Esophagus muscularis mucosa (tissue), 4 donors: ENCODE results near the gene ELAVL3. TPM values are rescaled to one million over a fixed set of nuclear protein-coding genes. Genes with fewer than 3 reads are reported as not detected.

ENCODE experiments used
- DNase-seq: peaks from one replicate; pipeline ENCODE4 v3.0.0-alpha.2; 2017; ENCODE audit errors: extremely low spot score
- H3K27ac ChIP-seq, 4 donors: fragments of 200-600 bp; sonication (generic); replicated peaks in 1 of 4; 1 replicate in 3 of 4; 2 replicates in 1 of 4; pipeline ENCODE4 v1.5.1; 2016 to 2019; ENCODE audit warnings: mild to moderate bottlenecking in 1 of 4
- H3K27me3 ChIP-seq, 4 donors: fragments of 200-600 bp; sonication (generic); one replicate each; pipeline versions ENCODE4 v1.5.1 to v1.6.0; 2016 to 2019
- H3K36me3 ChIP-seq, 4 donors: fragments of 200-600 bp; sonication (generic); one replicate each; pipeline ENCODE4 v1.5.1; 2016 to 2019
- H3K4me1 ChIP-seq, 4 donors: fragments of 200-600 bp; sonication (generic); one replicate each; pipeline ENCODE4 v1.5.1; 2016 to 2019
- H3K4me3 ChIP-seq, 4 donors: fragments of 200-600 bp; sonication (generic); 1 replicate in 2 of 4; 2 replicates in 2 of 4; pipeline ENCODE4 v1.5.1; 2016 to 2019; ENCODE audit warnings: mild to moderate bottlenecking in 4 of 4, moderate library complexity in 1 of 4
- H3K9me3 ChIP-seq, 4 donors: fragments of 200-600 bp; sonication (generic); 1 replicate in 3 of 4; 2 replicates in 1 of 4; pipeline ENCODE4 v1.5.1; 2016 to 2019
- EP300 ChIP-seq: sonication (generic); formaldehyde crosslinking; IDR thresholded peaks from one replicate; pipeline ENCODE4 v1.6.1; 2017; ENCODE audit warnings: antibody characterized with exemption
- POLR2A ChIP-seq: fragments of 450-650 bp; IDR thresholded peaks from one replicate; pipeline ENCODE4 v1.6.1; 2017; ENCODE audit warnings: antibody characterized with exemption, moderate library complexity, mild to moderate bottlenecking, low read depth
- POLR2AphosphoS5 ChIP-seq, 2 donors: sonication (generic); formaldehyde crosslinking; IDR thresholded peaks; one replicate each; pipeline ENCODE4 v1.6.1; 2017; ENCODE audit warnings: antibody characterized with exemption in 2 of 2
- WGBS: methylation state at CpG from one replicate; pipeline ENCODE4 v1.1.5; 2018; 5-methylcytosine and 5-hydroxymethylcytosine counted together
- intact Hi-C: fragments of 100-400 bp; cut with DNase I; formaldehyde crosslinking; loops from one replicate; pipeline ENCODE4 v1.15.1; 2023
- total RNA-seq, 4 donors: library from RNA; depleted of rRNA; stranded (reverse); fragments of >200 nt; gene quantifications; one replicate each; pipeline versions ENCODE4 v1.1.0 to v1.2.1, GENCODE V29; 2016
- TF ChIP-seq, protein P1 (sequence below), 3 experiments: fragments of 200-600 bp in 2 of 3; fragments of 450-650 bp in 1 of 3; sonication (generic) in 2 of 3; IDR thresholded peaks; one replicate each; pipeline ENCODE4 v1.5.1; 2017 to 2019; ENCODE audit warnings: antibody characterized with exemption in 3 of 3, mild to moderate bottlenecking in 2 of 3, moderate library complexity in 1 of 3

The ELAVL3 gene
- total RNA-seq, 4 donors from 2014 or later, result under 0.01 to 0.69 (median 0.31) TPM

DNA sequence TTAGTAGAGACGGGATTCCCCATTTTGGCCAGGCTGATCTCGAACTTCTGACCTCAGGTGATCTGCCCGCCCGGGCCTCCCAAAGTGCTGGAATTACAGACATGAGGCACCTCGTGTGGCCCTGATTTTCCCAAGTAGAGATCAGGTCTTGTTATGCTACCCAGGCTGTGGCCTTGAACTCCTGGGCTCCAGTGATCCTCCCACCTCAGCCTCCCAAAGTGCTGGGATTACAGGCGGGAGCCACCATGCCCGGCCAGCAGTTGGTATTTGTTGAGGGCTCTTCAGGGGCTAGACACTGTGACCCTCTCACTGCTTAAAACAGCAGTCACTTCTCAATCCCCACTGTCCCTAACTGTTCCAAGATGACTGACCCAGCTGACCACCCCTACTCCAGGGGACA is 8.5 kb upstream of the ELAVL3 start:
- peaks cover 10 to 97% (median 60%) of the 10 kb centered on the region in 4 donors for H3K36me3 ChIP-seq

DNA sequence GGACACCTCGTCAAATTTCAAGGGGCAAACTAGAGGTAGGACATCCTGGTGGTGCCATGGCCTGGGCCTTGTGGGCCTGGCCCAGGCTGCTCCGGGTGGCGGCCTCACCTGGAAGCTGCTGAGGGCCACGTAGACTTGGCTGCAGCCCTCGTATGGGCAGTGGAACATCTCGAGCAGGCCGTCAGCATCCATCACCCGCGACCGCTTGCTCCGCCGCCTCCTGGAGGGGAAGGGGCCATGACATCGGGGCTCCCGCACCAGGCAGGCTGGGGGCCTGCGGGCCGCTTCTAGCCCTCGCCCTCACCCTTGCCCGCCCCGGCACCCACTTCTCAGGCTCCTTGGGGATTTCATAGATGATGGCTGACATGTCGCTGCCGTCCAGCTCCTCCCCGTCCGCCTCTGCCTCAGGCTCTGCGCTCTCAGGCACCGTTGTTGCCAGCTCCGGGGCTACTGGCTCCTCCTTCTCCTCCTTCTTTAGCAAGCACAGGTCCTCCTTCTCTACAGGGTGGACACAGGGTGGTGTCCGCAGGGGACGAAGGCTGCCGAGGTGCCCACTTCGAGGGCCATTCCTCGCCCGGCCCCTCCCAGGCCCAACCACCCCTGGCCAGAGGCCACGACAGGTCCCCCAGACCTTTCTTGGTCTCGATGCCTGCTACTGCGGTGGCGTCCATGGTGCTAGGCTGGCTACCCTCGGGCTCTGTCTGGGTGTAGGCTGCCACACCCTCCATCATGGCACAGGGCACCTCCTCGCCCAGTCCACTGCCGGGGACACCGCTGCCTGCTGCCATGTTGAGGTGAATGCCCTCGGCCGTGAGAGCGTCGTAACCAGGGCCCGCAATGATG is 6.0 kb upstream of the ELAVL3 start:
- 89% methylated on average over 7 of the region's 45 CpGs for WGBS
- Histone ChIP-seq H3K27me3 (peaks cover 6 to 58% (median 21%) of the 10 kb centered on the region in 4 donors), H3K9me3 (no peaks in the 10 kb centered on the region), H3K4me1 (peaks cover 15 to 18% (median 18%) of the 10 kb centered on the region in 4 donors), H3K27ac (no peak overlapping the region), H3K36me3 (peaks cover 8 to 85% (median 53%) of the 10 kb centered on the region in 4 donors), H3K4me3 (no peak overlapping the region)
- TF ChIP-seq, protein P1, sequence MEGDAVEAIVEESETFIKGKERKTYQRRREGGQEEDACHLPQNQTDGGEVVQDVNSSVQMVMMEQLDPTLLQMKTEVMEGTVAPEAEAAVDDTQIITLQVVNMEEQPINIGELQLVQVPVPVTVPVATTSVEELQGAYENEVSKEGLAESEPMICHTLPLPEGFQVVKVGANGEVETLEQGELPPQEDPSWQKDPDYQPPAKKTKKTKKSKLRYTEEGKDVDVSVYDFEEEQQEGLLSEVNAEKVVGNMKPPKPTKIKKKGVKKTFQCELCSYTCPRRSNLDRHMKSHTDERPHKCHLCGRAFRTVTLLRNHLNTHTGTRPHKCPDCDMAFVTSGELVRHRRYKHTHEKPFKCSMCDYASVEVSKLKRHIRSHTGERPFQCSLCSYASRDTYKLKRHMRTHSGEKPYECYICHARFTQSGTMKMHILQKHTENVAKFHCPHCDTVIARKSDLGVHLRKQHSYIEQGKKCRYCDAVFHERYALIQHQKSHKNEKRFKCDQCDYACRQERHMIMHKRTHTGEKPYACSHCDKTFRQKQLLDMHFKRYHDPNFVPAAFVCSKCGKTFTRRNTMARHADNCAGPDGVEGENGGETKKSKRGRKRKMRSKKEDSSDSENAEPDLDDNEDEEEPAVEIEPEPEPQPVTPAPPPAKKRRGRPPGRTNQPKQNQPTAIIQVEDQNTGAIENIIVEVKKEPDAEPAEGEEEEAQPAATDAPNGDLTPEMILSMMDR (IDR thresholded peaks at IDR 0.05), result no peak
- no peak for TF ChIP-seq POLR2A
- TF ChIP-seq EP300, result no peak
- no peak for TF ChIP-seq POLR2AphosphoS5 (IDR thresholded peaks at IDR 0.05)
- no peak for DNase-seq
- intact Hi-C loops, result no loop called here

More for the DNA sequence above, 8.5 kb upstream of the ELAVL3 start:
- intact Hi-C loops, result no loop called here
- Histone ChIP-seq H3K4me1 (no peaks in the 10 kb centered on the region), H3K27ac (no peak overlapping the region), H3K9me3 (no peaks in the 10 kb centered on the region), H3K4me3 (no peak overlapping the region), H3K27me3 (peaks cover 0 to 33% (median under 1%) of the 10 kb centered on the region in 4 donors)
- WGBS, result 94% methylated on average over 4 of the region's 7 CpGs
- no peak for DNase-seq
- TF ChIP-seq POLR2A, result no peak
- TF ChIP-seq, protein P1 (IDR thresholded peaks at IDR 0.05), result no peak
- no peak for TF ChIP-seq POLR2AphosphoS5 (IDR thresholded peaks at IDR 0.05)
- TF ChIP-seq EP300, result no peak

DNA sequence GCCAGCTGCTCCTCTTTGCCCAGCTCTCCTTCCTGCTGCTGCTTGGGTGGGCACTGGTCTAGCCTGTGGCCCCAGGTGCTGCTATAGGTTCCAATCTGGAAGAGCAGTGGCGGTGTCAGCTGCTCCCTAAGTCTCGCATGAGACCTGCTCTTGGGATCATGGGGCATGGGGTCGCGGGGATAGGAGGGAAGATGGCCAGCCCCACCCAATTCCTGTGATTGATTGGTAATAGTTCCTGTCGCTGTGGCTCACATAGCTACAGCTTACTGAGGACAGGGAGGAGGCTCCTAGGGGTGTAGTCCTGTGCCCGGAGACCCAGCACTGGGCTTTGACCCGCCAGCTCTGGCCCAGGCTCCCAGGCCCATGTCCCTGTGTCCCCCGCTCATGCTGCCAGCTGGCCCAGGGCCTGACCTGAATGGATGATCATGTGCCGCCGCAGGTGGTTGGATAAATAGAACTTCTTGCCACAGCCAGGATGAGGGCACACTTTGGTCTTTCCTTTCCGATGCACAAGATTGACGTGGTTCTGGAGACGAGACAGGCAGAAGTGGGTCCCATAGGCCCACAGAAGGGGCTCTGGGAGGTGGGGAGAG is 4.5 kb upstream of the ELAVL3 start:
- Histone ChIP-seq H3K4me1 (peaks cover 26 to 32% (median 30%) of the 10 kb centered on the region in 4 donors), H3K27ac (no peak overlapping the region), H3K36me3 (peaks cover 8 to 69% (median 41%) of the 10 kb centered on the region in 4 donors), H3K27me3 (peaks cover 15 to 74% (median 36%) of the 10 kb centered on the region in 4 donors), H3K9me3 (no peaks in the 10 kb centered on the region), H3K4me3 (no peak overlapping the region)
- no peak for DNase-seq
- intact Hi-C loops, result no loop called here
- 94% methylated on average over 9 of the region's 13 CpGs for WGBS
- TF ChIP-seq, protein P1 (IDR thresholded peaks at IDR 0.05), result no peak
- no peak for TF ChIP-seq POLR2AphosphoS5 (IDR thresholded peaks at IDR 0.05)

DNA sequence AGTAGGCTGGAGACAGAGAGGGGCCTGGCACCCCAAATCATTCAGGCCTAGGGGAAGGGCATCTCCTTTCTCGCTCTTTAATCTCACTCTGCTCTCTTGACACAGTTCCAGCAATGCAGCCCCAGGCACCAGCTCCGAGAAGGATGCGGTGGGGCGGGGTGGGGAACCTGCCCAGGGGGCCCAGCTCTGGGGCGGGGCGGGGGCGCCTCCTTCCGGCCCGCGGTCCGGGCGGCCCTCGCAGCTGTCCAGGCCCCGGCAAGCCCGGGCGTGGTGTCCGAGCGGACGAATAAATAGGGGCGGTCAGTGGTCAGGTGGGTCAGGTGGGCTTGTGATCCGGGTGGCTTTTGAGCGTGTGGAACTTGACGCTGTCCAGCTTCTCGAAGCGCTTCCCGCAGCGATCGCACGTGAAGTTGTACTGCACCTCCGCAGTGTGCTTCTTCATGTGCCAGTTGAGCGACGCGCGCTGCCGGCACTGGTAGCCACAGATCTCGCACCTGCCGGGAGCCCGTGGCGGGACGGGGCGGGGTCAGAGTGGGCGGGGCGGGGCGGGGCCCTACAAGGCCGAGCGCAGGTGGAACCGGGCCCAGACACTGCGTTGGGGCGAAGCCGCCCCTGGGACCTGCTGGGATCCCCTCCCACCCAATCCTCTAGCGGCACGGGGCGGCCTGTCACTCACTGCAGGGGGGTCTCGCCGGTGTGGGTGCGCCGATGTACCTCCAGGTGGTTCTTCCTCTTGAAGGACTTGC is 2.7 kb upstream of the ELAVL3 start:
- H3K27me3 ChIP-seq, result peaks cover 15 to 88% (median 47%) of the 10 kb centered on the region in 4 donors

More for the DNA sequence above, 2.7 kb upstream of the ELAVL3 start:
- no peak for DNase-seq
- TF ChIP-seq, protein P1 (IDR thresholded peaks at IDR 0.05), result no peak
- no peak for TF ChIP-seq EP300
- WGBS, result 75% methylated on average over 21 of the region's 57 CpGs
- Histone ChIP-seq H3K36me3 (peaks cover 8 to 51% (median 30%) of the 10 kb centered on the region in 4 donors), H3K27ac (no peak overlapping the region), H3K4me3 (no peak overlapping the region), H3K4me1 (peaks cover 36 to 45% (median 44%) of the 10 kb centered on the region in 4 donors), H3K9me3 (peaks cover 0 to 4% (median 0%) of the 10 kb centered on the region in 4 donors)
- intact Hi-C loops, result no loop called here
